Measurements from ENCODE around the gene PUS7L. TPM values are rescaled to one million over a fixed set of nuclear protein-coding genes. Genes with fewer than 3 reads are reported as not detected.

PUS7L gene
- polyA plus RNA-seq, 3 donors, result 1.6 to 14.5 (median 13.0) TPM

- H3K4me1 Mint-ChIP-seq, result no peaks in the 10 kb centered on the region
- no peaks in the 10 kb centered on the region for H3K9me3 ChIP-seq (replicated peaks in 1 of 2; ENCODE audit: control insufficient read depth in 1 of 2, insufficient read depth in 1 of 2, low read length in 2 of 2)
- no peak for DNase-seq
- no peak overlapping the region for H3K9ac ChIP-seq (ENCODE audit: insufficient read depth, low read length, poor library complexity, severe bottlenecking)
- peaks cover 69 to 70% of the 10 kb centered on the region in 2 donors for H3K36me3 Mint-ChIP-seq
- peaks cover 35 to 87% of the 10 kb centered on the region in 2 donors for H3K36me3 ChIP-seq (replicated peaks in 1 of 2; ENCODE audit: control insufficient read depth in 1 of 2, insufficient read depth in 2 of 2, low read length in 2 of 2)
- no peak overlapping the region for H2AFZ ChIP-seq (ENCODE audit: insufficient read depth, low read depth, low read length, poor library complexity, severe bottlenecking)
- H3K27ac Mint-ChIP-seq, result no peak overlapping the region
- H3K27ac ChIP-seq (ENCODE audit: low read depth in 1 of 2, low read length in 2 of 2), result no peak overlapping the region
- no peaks in the 10 kb centered on the region for H3K9me3 Mint-ChIP-seq
- 100% methylated on average over 2 of the region's 3 CpGs for WGBS (ENCODE audit: insufficient coverage)
- intact Hi-C loops (cut with micrococcal nuclease), result no loop called here
- H3K4me2 ChIP-seq (replicated peaks; ENCODE audit: extremely low read depth, low read length, poor library complexity, severe bottlenecking), result no peak overlapping the region
- TF ChIP-seq CTCF (IDR thresholded peaks at IDR 0.05), result no peak
- H3K27me3 ChIP-seq (ENCODE audit: control insufficient read depth in 2 of 2, insufficient read depth in 2 of 2, low read length in 2 of 2), result no peaks in the 10 kb centered on the region
- no peaks in the 10 kb centered on the region for H4K20me1 ChIP-seq (ENCODE audit: insufficient read depth, low read length)
- peaks cover 0 to 2% (median 0%) of the 10 kb centered on the region in 3 donors for H3K27me3 Mint-ChIP-seq (ENCODE audit: low read depth in 3 of 3)
- H3K4me1 ChIP-seq (ENCODE audit: control insufficient read depth in 1 of 2, insufficient read depth in 2 of 2, low read length in 2 of 2), result no peaks in the 10 kb centered on the region
- H3K4me3 ChIP-seq (replicated peaks in 1 of 3; ENCODE audit: low read depth in 2 of 3, low read length in 3 of 3), result no peak overlapping the region
- H3K79me2 ChIP-seq (ENCODE audit: insufficient read depth, low read length), result no peaks in the 10 kb centered on the region
- H3K4me3 Mint-ChIP-seq, result no peak overlapping the region
Observed at GRCh38 chr12:43740511-43741100, 18.0 kb downstream of the PUS7L start.

GRCh38 chr12:43737646-43738045 is 20.9 kb downstream of the PUS7L start:
- no peaks in the 10 kb centered on the region for H3K4me1 ChIP-seq (ENCODE audit: control insufficient read depth in 1 of 2, insufficient read depth in 2 of 2, low read length in 2 of 2)
- Mint-ChIP-seq H3K27me3 (ENCODE audit: low read depth in 3 of 3) (no peaks in the 10 kb centered on the region), H3K4me1 (no peaks in the 10 kb centered on the region), H3K36me3 (peaks cover 61 to 67% of the 10 kb centered on the region in 2 donors), H3K9me3 (no peaks in the 10 kb centered on the region), H3K4me3 (no peak overlapping the region), H3K27ac (no peak overlapping the region)
- H3K9ac ChIP-seq (ENCODE audit: insufficient read depth, low read length, poor library complexity, severe bottlenecking), result no peak overlapping the region
- no peak overlapping the region for H3K4me3 ChIP-seq (replicated peaks in 1 of 3; ENCODE audit: low read depth in 2 of 3, low read length in 3 of 3)
- H3K9me3 ChIP-seq (replicated peaks in 1 of 2; ENCODE audit: control insufficient read depth in 1 of 2, insufficient read depth in 1 of 2, low read length in 2 of 2), result no peaks in the 10 kb centered on the region
- TF ChIP-seq CTCF (IDR thresholded peaks at IDR 0.05), result no peak
- 80% methylated on average over 1 of the region's 2 CpGs for WGBS (ENCODE audit: insufficient coverage)
- H3K27me3 ChIP-seq (ENCODE audit: control insufficient read depth in 2 of 2, insufficient read depth in 2 of 2, low read length in 2 of 2), result no peaks in the 10 kb centered on the region
- intact Hi-C loops (cut with micrococcal nuclease), result no loop called here
- H4K20me1 ChIP-seq (ENCODE audit: insufficient read depth, low read length), result no peaks in the 10 kb centered on the region
- no peak overlapping the region for H2AFZ ChIP-seq (ENCODE audit: insufficient read depth, low read depth, low read length, poor library complexity, severe bottlenecking)
- H3K27ac ChIP-seq (ENCODE audit: low read depth in 1 of 2, low read length in 2 of 2), result no peak overlapping the region
- no peak overlapping the region for H3K4me2 ChIP-seq (replicated peaks; ENCODE audit: extremely low read depth, low read length, poor library complexity, severe bottlenecking)
- H3K79me2 ChIP-seq (ENCODE audit: insufficient read depth, low read length), result no peaks in the 10 kb centered on the region
- DNase-seq, result no peak
- H3K36me3 ChIP-seq (replicated peaks in 1 of 2; ENCODE audit: control insufficient read depth in 1 of 2, insufficient read depth in 2 of 2, low read length in 2 of 2), result peaks cover 32 to 81% of the 10 kb centered on the region in 2 donors
